OCI-LY7 (cell line): ENCODE measurements around the gene ING2. TPM values are rescaled to one million over a fixed set of nuclear protein-coding genes. Genes with fewer than 3 reads are reported as not detected.

Source experiments
- BruUV-seq: library from RNA; stranded (reverse); fragments of 400-500 nt; replicated peaks from 2 replicates; lab custom pipeline; 2021; lab: Mats Ljungman, UMichigan
- CTCF ChIA-PET: fragments of 300-600 bp; sonication (Branson Sonifier 250); formaldehyde crosslinking; loops from one replicate; lab custom pipeline; 2022; ENCODE audit warnings: antibody characterized with exemption; ENCODE audit not compliant: unreplicated experiment; lab: Charles Lee
- POLR2A ChIA-PET: fragments of 300-600 bp; sonication (Branson Sonifier 250); formaldehyde crosslinking; loops from one replicate; lab custom pipeline; 2022; ENCODE audit warnings: antibody characterized with exemption; lab: Charles Lee
- DNase-seq: peaks from one replicate; pipeline ENCODE4 v3.0.0-alpha.2; 2015; ENCODE audit warnings: low spot score
- H2AFZ ChIP-seq: fragments of 200-600 bp; sonication (generic), shearing (Covaris generic); 2 replicates; pipeline ENCODE4 v1.6.1; 2014; ENCODE audit warnings: mild to moderate bottlenecking, antibody characterized with exemption, low read length, moderate library complexity
- H3K27ac ChIP-seq: fragments of 200-600 bp; sonication (generic); 2 replicates; pipeline ENCODE4 v1.5.1; 2014; ENCODE audit warnings: mixed run types, low read depth, mild to moderate bottlenecking, moderate library complexity, low read length, inconsistent platforms; ENCODE audit not compliant: poor library complexity, severe bottlenecking
- H3K36me3 ChIP-seq: fragments of 200-600 bp; sonication (generic); 2 replicates; pipeline ENCODE4 v1.6.1; 2014; ENCODE audit warnings: mild to moderate bottlenecking, antibody characterized with exemption, low read length, moderate library complexity, mixed read lengths; ENCODE audit not compliant: insufficient read depth
- H3K4me1 ChIP-seq: fragments of 200-600 bp; sonication (generic); 2 replicates; pipeline ENCODE4 v1.5.1; 2014; ENCODE audit warnings: mild to moderate bottlenecking, low read length; ENCODE audit not compliant: insufficient read depth, poor library complexity, severe bottlenecking
- H3K4me2 ChIP-seq: fragments of 200-600 bp; sonication (generic); 2 replicates; pipeline ENCODE4 v1.6.1; 2014; ENCODE audit warnings: mild to moderate bottlenecking, low read length
- H3K4me3 ChIP-seq: fragments of 200-600 bp; sonication (generic); 2 replicates; pipeline ENCODE4 v1.5.1; 2014; ENCODE audit warnings: mild to moderate bottlenecking, low read depth, low read length; ENCODE audit not compliant: poor library complexity, severe bottlenecking
- H3K79me2 ChIP-seq: fragments of 200-600 bp; sonication (generic); 2 replicates; pipeline ENCODE4 v1.6.1; 2016; ENCODE audit warnings: low read depth, mild to moderate bottlenecking, low read length, moderate library complexity, mixed read lengths; ENCODE audit not compliant: insufficient read depth
- H3K9me2 ChIP-seq: fragments of 200-600 bp; sonication (generic); 2 replicates; pipeline ENCODE4 v1.6.1; 2016; ENCODE audit warnings: mild to moderate bottlenecking, low read length, mixed read lengths; ENCODE audit not compliant: insufficient read depth
- H3K9me3 ChIP-seq: fragments of 200-600 bp; sonication (generic); 2 replicates; pipeline ENCODE4 v1.6.1; 2014; ENCODE audit warnings: mild to moderate bottlenecking, mixed run types, low read length, mixed read lengths
- H4K20me1 ChIP-seq: fragments of 200-600 bp; sonication (generic); 2 replicates; pipeline ENCODE4 v1.6.1; 2014; ENCODE audit warnings: mild to moderate bottlenecking, antibody characterized with exemption, low read length, moderate library complexity, mixed read lengths; ENCODE audit not compliant: insufficient read depth
- CTCF ChIP-seq: fragments of 200-600 bp; sonication (generic); conservative IDR thresholded peaks from 2 replicates; pipeline ENCODE4 v1.5.1; 2014; ENCODE audit warnings: mild to moderate bottlenecking, antibody characterized with exemption, low read length, moderate library complexity, mixed read lengths
- EZH2phosphoT487 ChIP-seq: fragments of 200-600 bp; sonication (generic); IDR thresholded peaks from 2 replicates; pipeline ENCODE4 v1.6.1; 2018; ENCODE audit warnings: low read depth, borderline replicate concordance, mild to moderate bottlenecking, mixed run types, antibody characterized with exemption, low read length, moderate library complexity, mixed read lengths
- intact Hi-C: fragments of 100-400 bp; cut with micrococcal nuclease; formaldehyde crosslinking; loops from one replicate; pipeline ENCODE4 v1.10.0; 2022; ENCODE audit not compliant: unreplicated experiment
- total RNA-seq, 2 experiments: library from RNA; depleted of rRNA in 1 of 2; stranded (reverse); fragments of >200 nt in 1 of 2; shearing (Covaris generic) in 1 of 2; gene quantifications; 2 replicates each; pipeline ENCODE4 v1.2.3, GENCODE V29; 2014 to 2022

ING2 gene
- total RNA-seq, 2 experiments from 2014 or later, result 23.3 to 26.0 TPM

GRCh38 chr4:183495184-183495583, 9.7 kb upstream of the ING2 start:
- no peak for DNase-seq
- no peak overlapping the region for H3K4me2 ChIP-seq
- H3K36me3 ChIP-seq, result peaks cover 61% of the 10 kb centered on the region
- H3K4me1 ChIP-seq, result no peaks in the 10 kb centered on the region
- intact Hi-C loops, result no loop called here
- CTCF ChIA-PET, result no interaction called here
- no peaks in the 10 kb centered on the region for H3K79me2 ChIP-seq
- no peak overlapping the region for H2AFZ ChIP-seq
- no peak overlapping the region for H3K4me3 ChIP-seq
- H3K27ac ChIP-seq, result no peak overlapping the region
- POLR2A ChIA-PET, result interaction anchor here (1.1 kb wide), 1 partner anchor 16 kb away, joined by 3 read pairs; no protein-coding TSS in a partner anchor
- H4K20me1 ChIP-seq, result no peaks in the 10 kb centered on the region
- no TSS peak for BruUV-seq
- no peaks in the 10 kb centered on the region for H3K9me2 ChIP-seq
- TF ChIP-seq EZH2phosphoT487 (no peak), CTCF (no peak)
- no peaks in the 10 kb centered on the region for H3K9me3 ChIP-seq

GRCh38 chr4:183499389-183499788, 5.5 kb upstream of the ING2 start:
- TF ChIP-seq EZH2phosphoT487 (no peak), CTCF (no peak)
- no peaks in the 10 kb centered on the region for H3K9me3 ChIP-seq
- peaks cover 26% of the 10 kb centered on the region for H3K36me3 ChIP-seq
- no peak for DNase-seq
- peaks cover 25% of the 10 kb centered on the region for H3K79me2 ChIP-seq
- no peak overlapping the region for H3K27ac ChIP-seq
- H3K9me2 ChIP-seq, result no peaks in the 10 kb centered on the region
- peaks cover 13% of the 10 kb centered on the region for H3K4me1 ChIP-seq
- ChIA-PET POLR2A (interaction anchor here (1.0 to 1.1 kb wide), 3 partner anchors 11 to 52 kb away, joined by 3 read pairs; no protein-coding TSS in a partner anchor), CTCF (no interaction called here)
- no peaks in the 10 kb centered on the region for H4K20me1 ChIP-seq
- no peak overlapping the region for H3K4me3 ChIP-seq
- H2AFZ ChIP-seq, result no peak overlapping the region
- intact Hi-C loops, result no loop called here
- no TSS peak for BruUV-seq
- H3K4me2 ChIP-seq, result no peak overlapping the region

GRCh38 chr4:183499801-183500200, 5.1 kb upstream of the ING2 start:
- TF ChIP-seq CTCF, result no peak
- no peak for TF ChIP-seq EZH2phosphoT487
- Histone ChIP-seq H2AFZ (no peak overlapping the region), H3K9me2 (no peaks in the 10 kb centered on the region), H3K4me3 (no peak overlapping the region), H3K79me2 (peaks cover 25% of the 10 kb centered on the region), H4K20me1 (no peaks in the 10 kb centered on the region), H3K4me1 (peaks cover 13% of the 10 kb centered on the region), H3K4me2 (no peak overlapping the region), H3K27ac (no peak overlapping the region), H3K36me3 (peaks cover 22% of the 10 kb centered on the region; the same call in 1 of the 2 replicates), H3K9me3 (no peaks in the 10 kb centered on the region)
- ChIA-PET CTCF (no interaction called here), POLR2A (interaction anchor here (1.0 to 1.1 kb wide), 3 partner anchors 11 to 52 kb away, joined by 3 read pairs; no protein-coding TSS in a partner anchor)
- no TSS peak for BruUV-seq
- intact Hi-C loops, result loop anchor here (5.0 to 10.0 kb wide), 3 partner anchors 975 to 1232 kb away; partner anchors contain the start of genes CENPU and IRF2
- no peak for DNase-seq
